ENCODE data around the gene BRD4. TPM values are rescaled to one million over a fixed set of nuclear protein-coding genes. Genes with fewer than 3 reads are reported as not detected.

The BRD4 gene
- polyA plus RNA-seq, 3 donors, result 36.4 to 48.3 (median 41.4) TPM

DNA sequence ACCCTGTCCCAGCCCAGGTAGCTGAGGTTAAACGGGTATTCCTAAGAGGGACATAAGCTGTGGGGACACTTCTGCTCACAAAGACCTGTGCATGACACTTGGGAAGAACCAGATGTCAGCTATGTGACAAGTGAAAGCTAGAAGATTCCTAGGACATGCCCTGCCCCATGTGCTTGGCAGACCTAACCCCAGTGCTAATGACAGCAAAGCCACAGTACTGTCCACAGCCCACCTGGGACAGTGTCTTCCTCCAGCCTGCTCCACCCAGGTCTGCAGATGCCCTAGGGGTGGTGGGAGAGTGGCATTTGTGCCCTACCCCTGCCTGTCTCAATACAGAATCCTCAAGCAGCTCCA is 81.7 kb downstream of the BRD4 start:
- no peak for DNase-seq (ENCODE audit: low read depth in 3 of 3, low spot score in 2 of 3)

DNA sequence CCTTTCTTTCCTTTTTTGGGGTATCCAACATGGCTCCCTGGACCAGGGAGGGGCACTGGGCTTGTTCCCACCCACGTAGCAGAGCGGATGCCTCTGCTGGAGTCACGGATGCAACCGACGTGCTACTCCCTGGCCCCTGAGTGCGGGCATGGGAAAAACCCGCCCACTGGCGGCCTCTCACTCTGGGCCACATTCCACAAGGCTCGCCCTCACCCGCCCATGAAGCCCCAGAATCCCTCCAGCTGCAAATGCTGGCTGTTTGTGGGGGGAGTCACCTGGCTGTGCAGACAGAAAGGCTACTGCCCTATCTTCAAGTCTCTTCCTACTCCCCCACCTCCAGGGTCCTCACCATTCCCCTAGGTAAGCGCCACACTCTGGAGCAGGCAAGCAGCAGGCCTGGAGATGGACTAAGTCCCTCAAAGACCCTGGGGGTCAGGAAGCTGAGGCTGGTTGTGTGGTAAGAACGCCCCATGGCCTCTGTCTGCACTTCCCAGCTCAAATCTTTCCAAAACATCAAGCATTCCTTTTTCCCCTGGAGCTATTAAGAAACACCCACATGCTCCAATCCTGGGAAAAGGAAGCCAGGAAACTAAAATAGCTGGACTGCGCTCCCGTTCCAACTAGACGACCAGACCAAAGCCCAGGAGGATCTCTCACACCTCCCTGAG is 82.2 kb downstream of the BRD4 start:
- no peak for DNase-seq (ENCODE audit: low read depth in 3 of 3, low spot score in 2 of 3)

DNA sequence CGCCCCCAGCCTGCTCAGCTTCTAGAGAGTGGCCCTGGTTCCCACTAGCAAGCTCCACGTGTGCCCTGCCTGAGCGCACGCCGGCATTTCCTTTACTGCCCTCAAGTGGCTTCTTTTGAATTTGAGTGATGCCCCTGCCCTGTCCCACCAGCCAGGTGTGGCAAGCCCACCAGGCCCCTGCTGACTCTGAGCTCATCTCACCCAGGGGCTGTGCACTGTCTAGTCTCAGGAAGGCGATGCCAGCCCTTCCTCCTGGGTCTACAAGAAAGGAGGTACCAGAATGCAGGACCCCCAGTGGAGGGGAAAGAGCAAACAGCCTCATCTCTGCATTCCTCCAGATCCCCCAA is 82.8 kb downstream of the BRD4 start:
- no peak for DNase-seq (ENCODE audit: low read depth in 3 of 3, low spot score in 2 of 3)

DNA sequence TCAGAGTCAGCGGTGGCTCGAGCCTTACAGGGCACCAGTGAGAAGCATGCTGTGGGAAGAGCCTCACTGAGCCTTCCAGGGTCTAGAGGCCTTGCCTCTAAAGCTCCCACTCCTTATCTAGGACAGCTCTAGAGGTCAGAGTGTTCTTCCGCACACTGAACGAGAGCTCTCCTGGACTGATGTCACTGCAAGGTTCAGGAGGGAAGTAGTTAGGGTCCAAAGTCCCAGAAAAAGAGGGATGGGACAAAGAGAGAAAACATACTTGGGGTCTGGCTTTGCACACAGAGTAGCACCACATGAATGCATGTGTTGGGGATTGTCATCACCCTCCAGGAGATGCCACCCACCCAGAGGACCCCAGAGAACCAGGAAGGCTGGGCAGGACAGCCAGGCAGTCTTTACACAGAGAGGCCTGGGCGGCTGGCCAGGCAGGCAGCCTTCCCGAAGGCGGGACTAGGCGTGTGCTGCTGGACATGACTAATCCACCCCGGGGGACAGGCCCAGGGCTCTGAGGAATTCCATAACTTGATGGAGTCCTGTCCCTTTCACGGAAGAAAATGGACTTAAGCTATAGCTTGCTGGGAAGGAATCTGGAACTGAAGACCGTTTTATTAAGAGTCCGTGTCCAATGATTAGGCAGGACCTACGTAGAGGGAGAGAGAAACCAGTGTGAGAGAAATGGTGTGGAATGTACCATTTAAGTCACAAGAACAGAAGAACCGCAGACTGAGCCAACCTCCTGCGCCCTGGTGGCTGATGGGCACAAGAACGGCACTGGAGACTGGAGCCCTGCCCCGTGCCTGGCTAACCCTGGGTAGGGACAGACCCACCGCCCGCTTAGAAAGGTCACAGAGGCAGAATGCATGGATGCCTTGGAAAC is 83.5 kb downstream of the BRD4 start:
- no peak for DNase-seq (ENCODE audit: low read depth in 3 of 3, low spot score in 2 of 3)

DNA sequence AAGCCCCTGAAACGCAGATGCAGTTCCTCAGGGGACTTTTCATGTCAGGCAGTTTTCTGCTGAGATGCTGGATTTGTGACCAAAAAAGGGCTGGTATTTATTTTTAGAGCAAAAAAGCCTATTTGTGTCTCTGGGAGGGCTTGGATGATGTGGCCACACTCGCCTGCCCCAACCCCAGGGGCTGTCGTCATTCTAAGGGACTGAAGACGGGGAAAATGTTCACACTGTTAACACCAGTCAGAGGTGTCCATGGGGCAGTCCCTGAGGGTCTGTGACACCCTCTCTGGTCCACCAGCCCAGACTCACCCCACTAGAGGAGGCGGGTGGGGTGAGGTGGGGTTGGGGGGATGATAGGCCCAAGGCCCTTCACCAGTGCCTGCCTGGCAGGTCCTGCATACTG is 84.2 kb downstream of the BRD4 start:
- DNase-seq (ENCODE audit: low read depth in 3 of 3, low spot score in 2 of 3), result no peak

DNA sequence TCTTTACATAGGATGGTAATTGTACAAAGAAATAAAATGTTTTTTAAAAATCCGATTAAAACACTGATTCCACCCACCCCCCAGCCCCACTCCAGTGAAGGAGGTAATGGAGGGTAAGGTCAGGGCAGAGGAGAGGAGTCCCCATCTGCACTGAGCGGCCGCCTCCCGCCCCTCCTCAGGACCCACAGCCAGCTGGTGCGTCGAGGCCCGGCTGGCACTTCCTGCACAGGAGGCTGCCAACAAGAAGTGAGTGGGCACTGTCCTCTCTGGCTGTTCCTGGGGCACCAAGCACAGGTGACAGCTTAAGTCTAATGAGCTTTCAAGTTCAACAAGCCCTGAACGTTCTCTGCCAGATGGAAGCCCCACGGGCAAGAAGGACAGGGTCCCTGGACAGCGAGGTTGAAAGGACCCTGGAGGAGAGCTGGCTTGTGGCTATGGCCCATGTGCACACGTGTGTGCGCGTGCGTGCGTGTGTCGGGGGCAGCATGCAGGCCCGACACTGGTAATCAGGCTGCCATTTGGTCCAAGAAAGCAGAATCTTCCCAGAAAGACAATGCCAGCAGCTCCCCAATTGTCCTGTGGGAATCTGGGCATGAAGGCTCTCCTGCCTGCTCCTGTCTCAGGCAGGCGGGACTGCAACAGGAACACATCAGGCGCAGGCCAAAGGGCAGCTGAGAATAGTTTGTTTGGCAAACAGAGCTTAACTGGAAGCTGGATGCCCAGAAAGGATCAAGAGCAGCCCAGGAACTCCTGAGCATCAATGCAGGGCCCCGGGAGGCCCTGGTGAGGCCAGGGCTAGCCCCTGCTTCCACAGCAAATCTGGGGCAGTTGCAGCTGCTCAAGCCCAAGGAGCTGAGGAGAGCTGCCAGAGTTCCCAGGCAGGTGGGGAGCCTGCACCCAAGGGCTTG is 85.0 kb downstream of the BRD4 start:
- no peak for DNase-seq (ENCODE audit: low read depth in 3 of 3, low spot score in 2 of 3)

DNA sequence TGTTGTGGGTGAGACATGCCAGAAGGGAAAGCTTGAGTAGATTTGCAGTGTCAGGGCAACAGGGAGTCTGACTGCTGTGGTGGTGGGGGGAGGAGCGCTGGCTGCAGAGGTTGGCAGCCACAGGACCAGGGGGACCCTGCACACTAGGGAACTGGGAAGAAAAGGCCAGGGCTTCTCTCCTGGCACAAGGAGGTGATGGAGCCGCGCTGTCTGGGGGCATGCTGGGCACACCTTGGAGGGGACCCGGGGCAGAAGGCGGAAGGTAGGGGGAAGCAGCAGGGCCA is 86.2 kb downstream of the BRD4 start:
- DNase-seq (ENCODE audit: low read depth in 3 of 3, low spot score in 2 of 3), result no peak

DNA sequence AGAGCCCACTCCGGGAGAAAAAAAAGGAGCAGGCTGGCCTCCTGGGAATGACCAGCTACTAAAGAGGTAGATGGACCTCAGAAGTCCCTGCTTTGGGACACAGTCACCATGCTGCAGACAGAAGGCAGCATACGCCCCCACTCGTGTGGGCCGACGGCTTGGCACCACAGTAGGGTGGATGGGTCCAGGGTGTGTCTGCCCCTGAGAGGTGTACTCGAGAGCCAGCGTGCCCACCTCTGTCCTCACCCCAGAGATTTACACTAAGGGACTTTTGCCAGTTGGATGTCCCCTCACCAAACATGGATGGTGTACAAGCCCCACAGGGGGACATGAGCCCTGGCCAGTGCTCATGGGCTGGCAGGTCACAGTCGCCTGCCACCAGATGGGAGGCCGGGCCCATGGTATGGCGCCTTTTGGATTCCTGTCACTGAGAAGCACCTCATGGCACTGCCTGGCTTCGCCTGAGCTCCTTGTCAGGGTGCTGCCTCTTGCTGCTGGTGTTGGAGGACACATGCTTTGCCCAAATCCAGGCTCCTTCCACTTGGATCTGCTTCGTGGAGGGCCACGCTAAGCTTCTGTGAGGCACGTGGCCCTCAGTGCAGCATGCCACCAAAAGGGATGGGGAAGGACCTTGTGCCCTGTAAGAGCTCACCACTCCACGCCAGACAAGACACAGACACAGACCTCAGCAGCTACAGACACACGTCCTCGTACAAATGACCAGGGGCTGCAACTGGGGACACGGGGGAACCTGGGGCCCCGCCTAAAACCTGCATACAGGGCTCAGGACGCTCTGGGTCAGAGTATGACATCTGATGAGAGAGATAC is 86.8 kb downstream of the BRD4 start:
- DNase-seq (ENCODE audit: low read depth in 3 of 3, low spot score in 2 of 3), result no peak

DNA sequence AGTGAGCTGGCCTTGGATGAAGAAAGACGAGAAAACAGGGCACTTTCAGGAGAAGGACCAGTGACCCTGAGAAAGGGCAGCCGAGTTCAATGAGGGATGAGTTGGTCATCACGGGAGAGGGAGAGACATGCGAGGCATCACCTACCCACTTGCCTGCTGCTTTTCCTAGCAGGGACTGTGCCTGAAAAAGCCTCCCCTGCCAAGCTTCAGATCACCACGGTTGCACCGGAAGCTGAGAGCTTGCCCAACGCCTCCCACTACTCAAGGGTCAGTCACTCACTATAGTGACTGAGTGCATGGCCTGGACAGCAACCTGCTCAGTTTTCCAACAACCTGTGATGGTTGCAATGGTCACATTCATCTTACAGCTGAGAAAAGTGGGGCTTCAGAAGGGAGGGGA is 87.5 kb downstream of the BRD4 start:
- no peak for DNase-seq (ENCODE audit: low read depth in 3 of 3, low spot score in 2 of 3)

DNA sequence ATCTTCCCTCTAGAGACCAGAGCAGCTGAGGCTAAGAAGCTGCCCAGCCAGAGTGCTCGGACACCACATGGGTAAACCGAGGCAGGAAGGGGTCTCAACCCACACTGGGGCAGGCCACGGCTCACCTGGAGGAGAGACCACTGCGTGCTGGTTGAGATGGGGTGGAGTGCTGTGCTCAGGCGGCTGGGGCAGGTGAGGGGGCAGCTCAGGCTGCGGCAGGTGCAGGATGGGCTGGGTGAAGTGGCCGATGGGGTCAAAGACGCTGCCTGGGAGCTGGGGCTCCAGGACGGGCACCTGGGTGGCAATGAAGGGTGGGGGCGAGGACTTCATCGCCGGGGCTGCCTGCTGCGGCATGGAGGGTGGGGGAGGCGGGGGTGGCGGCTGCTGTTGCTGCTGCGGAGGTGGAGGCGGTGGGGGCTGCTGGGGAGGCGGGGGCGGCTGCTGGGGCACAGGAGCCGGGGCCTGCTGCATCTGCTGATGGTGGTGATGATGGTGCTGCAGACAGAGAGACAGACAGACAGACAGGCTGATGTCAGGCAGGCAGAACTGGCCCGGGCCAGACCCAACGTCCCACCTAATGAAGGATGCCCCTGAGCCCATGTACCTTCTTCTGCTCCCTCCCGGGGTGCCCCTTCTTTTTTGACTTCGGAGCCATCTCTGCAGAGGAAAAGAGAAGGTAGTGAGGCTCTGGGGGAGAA is 88.1 kb downstream of the BRD4 start:
- no peak for DNase-seq (ENCODE audit: low read depth in 3 of 3, low spot score in 2 of 3)

DNA sequence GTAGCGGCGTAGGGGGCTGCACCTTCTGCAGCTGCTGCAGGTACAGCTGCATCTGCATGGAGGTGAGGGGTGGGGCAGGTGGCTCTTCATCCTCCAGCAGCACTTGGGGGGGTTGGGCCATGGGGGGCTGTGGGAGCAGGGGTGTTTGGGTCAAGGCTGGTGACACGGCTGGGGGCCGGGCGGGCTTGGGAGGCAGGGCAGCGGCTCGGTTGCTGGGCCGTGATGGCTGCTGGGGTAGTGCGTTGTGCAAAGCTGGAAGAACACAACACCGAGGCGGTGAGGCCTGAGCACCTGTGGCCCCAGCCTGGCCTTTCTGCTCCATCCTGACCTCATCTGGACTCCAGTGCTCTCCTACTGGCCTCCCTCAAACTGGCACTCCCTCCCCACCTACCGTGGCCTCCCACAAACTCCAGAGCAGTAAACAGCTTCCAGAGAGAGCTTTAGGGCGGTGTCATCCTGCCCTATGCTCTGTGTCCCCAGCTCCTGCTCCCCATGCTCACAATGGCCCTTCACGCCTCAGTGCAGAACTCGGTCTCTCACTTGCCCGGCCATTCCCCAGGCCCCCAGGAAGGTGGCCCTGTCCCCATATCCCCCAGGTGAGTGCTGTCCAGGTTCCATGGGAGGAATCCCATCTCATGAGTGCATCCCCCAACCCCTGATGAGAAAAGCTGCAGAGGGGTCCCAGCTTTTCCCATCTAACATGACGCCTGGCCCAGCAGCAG is 88.9 kb downstream of the BRD4 start:
- DNase-seq (ENCODE audit: low read depth in 3 of 3, low spot score in 2 of 3), result no peak

DNA sequence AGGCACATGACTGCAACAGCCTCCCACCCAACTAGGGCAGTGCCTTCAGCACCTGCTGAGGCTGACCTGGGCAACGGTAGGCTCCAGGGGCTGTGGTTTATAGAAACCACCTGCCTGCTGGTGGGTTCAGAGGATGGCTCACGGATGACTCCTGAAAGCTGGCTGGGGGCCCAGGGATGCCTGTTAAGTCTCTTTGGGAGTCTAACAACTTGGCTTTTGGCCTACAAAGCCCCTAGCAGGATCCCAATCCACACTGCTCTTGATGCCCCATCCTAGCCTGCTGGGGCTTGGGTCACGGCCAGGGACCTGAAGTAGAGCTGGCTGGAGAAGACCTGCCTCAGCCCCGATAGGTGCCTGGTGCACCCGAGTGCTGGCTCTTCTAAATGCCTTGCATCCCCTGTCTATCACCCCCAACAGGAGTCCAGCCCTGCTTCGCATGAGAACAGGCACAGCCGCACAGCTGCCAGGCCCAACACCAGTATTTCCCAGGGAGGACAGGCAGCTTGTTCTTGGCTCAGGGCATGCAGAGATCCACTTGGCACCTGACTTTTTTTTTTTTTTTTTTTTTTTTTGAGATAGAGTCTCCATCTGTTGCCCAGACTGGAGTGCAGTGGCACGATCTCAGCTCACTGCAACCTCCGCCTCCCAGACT is 91.0 kb downstream of the BRD4 start:
- DNase-seq (ENCODE audit: low read depth in 3 of 3, low spot score in 2 of 3), result no peak

DNA sequence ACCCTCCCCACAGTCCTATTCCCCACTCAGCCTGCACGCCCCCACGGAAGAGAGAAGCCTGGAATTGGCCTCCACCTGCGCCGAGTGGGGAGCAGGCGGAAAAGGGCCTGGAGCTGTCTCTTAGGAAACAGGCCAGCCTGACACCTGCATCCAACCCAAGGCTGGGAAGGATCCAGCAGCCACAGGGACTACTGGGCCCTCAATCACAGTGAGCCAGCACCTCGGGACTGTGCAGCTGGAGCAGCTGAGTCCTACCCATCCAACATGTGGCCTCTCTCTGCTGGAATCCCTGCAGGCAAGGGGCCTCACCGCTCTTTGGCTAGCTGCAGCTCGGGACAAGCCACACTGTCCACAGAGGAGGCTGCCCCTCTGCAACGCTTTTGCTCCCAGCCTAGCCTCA is 91.8 kb downstream of the BRD4 start:
- DNase-seq (ENCODE audit: low read depth in 3 of 3, low spot score in 2 of 3), result no peak

DNA sequence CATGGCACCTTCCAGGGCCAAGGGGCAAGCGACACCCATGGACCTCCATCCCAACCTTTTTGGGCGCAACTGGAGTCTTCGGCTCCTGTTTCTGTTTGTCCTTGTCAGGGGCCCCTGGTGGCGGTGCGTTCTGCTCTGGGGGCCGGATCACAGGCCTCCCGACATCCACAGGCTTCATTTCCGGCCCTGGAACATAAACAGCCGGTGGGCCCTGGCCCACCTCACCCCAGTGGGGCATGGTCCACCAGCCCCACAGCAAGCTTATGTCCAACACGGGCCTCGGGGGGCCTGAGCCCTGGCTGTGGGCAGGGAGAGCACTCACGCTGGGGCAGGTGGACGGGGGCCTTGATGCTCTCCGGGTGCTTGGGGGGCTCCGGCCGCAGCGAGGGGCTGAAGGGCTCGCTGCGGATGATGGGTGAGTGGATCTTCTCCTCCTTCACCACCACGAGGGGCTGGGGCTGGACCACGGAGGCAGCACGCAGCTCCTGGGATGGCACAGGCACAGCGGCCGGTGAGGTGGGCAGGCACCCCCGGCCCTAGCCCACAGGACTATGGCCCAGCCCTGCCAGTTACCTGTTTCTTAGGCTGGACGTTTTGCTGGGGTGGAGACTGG is 92.9 kb downstream of the BRD4 start:
- DNase-seq (ENCODE audit: low read depth in 3 of 3, low spot score in 2 of 3), result no peak

DNA sequence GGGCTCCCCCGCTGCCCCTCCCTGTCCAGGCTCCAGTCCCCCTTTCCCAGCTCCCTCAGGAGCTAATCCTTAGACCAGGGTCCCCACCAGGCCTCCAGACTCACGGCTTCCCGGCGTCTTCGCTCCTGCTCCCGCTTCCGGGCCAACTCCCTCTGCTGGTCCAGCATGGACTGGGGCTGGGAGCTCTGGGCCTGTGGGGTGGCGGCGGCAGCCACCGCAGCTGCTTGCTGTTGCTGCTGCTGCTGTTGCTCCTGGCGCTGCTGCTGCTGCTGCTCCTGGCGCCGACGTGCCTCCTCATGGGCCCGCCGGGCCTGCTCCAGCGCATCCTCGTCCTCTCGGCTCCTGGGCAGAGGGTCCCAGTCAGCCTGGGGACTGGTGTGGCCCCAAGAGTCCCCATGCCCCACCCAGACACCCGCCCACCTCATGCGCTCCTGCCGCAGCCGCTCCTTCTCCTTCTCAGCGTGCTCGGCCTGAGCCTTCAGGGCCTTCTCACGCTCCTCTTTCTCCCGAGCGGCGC is 93.6 kb downstream of the BRD4 start:
- no peak for DNase-seq (ENCODE audit: low read depth in 3 of 3, low spot score in 2 of 3)

DNA sequence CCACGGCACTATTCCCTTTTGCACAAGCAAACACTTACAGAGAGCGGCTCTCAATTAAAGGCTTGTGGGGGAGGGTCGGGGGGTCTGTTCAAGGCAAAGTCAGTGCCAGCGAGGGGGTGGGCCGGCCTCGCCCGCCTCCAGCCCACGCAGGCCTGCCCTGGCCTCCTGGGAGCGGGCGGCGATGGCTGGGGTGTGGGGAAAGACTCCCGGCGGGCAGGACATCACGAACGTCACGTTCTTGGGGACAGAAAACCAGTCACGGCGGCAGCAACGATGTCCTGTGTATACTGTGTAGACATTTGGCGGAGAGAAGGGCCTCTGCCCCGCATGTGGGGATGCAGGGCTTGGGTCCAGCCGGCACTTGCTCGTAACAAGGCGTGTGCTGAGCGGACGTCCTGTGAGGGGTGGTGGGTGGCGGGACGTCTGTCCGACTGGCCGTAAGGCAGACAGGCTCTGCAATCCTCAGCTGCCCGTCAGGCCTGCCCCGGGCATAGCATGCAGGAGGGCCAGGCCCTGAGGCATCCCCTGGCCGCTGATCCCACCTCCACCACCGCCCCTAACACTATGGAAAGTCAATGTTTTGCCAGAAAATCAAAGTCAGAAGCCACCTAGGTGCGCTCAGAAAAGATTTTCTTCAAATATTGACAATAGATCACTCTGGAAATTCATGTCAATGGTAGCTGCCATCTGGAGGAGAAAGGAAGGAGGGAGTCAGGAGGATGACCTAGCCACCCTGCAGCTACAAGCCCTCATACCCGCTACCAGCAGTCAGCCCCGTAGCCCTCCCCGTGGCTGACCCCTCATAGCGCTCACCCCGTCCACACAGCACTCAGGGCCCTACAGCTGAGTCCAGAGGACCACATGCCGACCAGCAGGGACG is 94.3 kb downstream of the BRD4 start:
- DNase-seq (ENCODE audit: low read depth in 3 of 3, low spot score in 2 of 3), result no peak

DNA sequence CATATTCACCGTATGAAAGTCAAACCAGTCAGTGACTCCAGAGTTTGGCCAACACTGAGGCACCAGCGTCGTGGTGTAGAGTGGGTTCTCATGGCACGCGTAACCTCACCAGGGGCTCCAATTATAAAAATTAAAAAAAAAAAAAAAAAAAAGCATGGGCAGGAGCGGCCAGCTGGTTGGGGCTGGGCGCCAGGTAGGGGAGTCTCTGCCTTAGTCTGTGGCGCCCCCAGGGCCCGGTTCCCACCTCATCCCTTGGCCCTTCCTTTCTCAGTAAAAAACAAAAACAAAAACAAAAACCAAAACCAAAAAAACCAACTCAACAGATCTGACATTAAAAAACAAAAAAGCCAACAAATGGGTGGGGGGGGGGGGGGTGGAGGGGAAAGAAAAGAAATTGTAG is 95.5 kb downstream of the BRD4 start:
- DNase-seq (ENCODE audit: low read depth in 3 of 3, low spot score in 2 of 3), result no peak

Data from right renal cortex interstitium (tissue), 3 donors.